ENCODE data around the gene VAMP8.
A peak's percentile ranks its signal among the peaks of the same experiment; 100 is the strongest.
"Not testable (repeated sequence)": the region's sequence is repeated elsewhere in the genome, so short reads cannot be mapped to it uniquely, and the experiment has no call there.

VAMP8 gene

DNA sequence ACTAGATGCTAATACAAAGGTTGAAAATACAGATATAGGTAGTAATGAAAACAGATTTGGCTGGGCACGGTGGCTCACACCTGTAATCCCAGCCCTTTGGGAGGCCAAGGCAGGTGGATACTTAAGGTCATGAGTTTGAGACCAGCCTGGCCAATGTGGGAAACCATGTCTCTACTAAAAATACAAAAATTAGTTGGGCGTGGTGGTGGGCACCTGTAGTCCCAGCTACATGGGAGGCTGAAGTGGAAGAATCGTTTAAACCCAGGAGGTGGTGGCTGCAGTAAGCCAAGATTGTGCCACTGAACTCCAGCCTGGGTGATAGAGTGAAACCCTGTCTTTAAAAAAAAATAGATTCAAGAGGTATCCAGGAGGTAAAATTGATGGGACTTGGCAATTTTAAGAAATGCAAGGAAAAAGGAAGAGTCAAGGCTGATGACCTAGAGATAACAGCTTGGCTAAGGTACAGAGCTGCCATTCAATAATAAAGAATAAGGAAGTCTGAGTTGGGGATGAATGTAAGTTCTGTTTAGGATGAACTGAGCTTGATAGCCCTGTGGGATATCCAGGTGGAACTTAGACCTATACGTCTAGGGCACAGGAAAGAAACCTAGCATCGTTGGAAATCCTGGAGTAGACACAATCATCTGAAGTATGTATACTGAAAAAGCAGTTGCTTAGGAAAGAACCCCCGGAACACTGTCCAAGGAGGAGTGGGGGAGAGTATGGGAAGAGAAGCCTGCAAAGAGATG lies 29.4 kb upstream of the VAMP8 start:
- DNase-seq = no peak

DNA sequence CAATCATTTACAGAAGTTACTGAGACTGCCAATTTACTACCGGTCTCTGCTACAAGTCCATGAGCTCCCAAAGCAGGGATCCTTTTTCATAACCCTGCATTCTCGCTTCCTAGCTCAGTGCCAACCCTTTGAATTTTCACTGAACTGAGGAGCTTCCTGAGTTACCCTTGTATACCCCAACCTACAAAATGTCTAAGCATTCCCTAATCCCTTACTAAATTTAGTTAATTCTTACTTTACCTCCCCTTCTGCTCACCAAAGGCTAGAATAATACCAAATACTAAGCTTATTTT lies 28.8 kb upstream of the VAMP8 start:
- DNase-seq = no peak

DNA sequence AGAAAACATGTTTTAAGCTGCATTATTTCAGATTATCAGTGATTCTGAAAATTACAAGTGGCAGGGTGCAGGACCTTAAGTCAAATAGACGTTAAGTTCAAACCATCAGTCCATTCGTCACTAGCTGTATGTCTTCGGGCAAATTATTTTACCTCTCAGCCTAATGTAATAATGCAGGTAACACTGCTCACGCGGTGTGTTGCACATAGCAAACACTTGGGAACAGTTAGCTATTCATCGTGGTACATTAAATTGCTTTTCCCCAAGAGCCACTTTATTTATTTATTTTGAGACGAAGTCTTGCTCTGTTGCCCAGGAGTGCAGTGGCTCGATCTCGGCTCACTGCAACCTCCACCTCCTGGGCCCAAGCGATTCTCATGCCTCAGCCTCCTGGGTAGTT lies 28.3 kb upstream of the VAMP8 start:
- no peak for DNase-seq

DNA sequence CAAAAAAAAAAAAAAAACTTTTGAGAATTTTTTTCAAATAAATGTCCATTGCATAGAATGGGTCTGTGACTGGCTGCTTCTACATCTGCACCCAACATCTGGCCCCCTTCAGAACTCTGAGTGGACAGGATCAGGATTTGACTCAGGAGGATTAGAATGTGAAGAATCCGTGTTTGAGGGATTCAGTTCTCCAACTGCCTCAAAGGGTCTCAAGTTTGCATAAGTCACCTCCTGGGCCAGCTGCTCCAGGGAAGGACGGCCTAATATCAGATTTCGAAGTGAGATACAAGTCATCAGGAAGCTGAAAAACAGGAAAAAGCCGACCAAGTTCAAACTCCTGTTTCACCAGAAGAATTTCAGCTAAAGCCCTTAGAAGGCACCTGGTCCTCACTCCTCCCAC lies 27.6 kb upstream of the VAMP8 start:
- DNase-seq = peak in 1 of 2 experiments; percentile 79

DNA sequence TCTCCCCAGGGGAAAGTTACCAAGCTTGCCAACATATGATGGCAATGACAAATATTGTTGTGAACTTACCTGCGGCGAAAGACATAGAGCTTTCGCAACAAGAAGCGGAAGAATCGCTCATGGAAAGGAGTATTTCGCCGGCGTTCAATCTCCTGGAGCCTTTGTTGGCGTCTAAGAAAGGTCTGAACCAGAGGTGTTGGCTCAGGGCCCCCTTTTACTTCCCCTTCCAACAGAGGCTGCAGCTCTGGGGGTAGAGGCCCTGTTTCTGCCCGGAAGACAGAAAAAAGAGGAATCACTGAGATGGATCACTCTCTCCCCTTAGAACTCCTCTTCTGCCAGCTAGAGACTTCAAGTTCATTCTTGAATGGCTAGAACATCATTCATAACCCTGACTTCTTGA lies 26.9 kb upstream of the VAMP8 start:
- no peak for DNase-seq

DNA sequence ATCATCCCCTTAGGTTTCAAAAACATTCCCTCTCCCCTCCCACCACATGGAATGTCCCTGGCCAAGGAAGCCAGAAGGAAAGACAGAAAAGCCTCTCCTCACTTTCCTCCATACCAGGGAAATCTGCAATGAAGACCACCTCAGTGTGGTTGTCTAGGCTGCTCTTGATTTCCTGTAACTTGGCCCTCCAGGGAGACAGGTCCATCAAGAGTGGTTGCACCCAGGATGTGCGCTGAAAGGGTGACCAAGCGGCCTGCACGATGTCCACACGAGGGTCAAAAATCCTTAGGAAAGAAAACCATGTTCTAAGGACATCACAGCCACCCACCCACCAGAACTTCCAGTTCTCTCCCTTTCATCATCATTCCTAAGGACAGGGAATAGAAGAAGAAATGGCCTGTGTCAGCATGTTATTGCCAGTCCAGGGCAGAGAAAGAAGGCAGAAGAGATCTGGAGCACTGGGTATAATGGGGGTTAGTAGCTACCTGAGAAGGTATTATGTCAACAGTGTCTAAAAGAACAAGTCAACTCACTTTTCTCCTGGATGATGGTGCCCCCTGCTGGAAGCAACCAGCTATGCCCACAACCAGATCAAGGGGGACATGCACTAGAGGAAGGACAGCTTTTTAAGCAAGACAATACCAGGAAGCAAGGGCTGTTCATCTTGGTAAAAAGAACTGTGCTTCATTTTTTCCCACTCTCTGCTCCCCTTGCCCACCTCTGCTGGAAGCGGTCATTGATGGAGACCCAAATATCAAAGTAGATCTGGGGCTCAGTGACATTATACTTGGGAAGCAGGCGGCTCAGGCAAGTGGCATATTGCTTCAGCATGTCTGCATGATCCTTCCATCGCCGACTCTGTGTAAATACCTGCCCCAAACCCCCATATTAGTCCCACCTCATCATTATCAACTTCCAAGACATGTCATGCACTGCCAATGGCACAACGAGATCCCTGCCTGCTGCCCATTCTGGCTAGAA lies 25.4 kb upstream of the VAMP8 start:
- peak; percentile 20 to 78 for DNase-seq

DNA sequence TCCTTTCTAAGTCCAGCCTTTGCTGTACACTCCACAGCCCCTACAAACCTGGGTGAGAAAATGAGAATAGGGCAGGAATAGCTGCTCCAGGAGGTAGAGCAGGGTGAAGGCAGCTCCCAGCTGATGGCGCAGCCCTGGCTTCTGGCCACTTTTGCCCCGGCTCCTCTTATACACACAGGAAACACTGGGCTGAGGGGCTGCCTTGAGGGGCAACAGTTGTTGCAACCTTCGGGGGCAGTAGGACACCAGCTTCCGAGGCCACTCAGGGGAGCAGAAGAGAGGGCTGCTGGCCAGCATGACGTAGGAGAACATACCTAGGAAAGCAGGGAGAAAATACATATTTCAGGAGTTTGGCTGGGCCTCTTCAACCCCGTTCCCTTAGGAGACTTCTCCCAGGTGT lies 24.2 kb upstream of the VAMP8 start:
- no peak for DNase-seq

DNA sequence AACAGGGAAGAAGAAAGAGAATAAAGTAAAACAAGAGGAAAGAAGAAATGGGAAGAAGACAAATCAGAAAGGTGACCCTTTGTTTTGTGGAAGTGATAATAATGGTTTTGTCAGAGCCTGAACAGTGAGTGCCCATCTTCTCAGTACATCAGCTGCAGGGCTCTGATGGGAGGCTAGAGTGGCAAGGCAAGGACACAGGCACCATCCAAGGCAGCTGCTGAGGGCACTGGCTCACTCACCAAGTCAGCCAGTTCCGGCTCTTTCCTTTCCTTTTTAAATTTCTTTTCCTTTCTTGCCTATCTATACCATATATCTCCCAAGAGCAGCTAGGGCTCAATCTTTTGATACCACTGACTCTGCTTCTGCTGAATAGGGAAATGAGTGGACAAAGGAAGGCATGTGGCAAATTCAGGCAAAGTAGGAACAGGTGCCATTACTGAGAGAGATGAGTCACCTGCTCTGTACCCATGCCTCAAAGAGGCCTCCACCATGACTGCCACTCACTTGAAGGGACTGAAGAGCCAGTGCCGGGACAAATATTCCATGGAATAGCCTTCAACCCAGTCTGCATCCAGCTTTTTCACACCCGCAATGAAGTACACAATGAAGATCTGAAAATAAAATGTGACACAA lies 22.3 kb upstream of the VAMP8 start:
- no peak for DNase-seq

DNA sequence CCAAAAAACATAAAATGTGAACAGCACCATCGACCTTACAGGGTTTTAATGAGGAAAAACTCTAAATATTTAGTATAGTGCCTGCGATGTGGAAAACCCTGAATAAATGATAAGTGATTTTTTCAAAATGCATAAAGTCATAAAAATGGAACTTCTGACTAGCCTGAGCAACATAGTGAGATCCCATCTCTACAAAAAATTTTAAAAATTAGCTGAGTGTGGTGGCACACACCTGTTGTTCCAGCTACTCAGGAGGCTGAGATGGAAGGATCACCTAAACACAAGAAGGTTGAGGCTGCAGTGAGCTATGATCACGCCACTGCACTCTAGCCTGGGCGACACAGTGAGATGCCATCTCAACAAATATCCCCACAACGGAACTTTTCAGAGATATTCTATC lies 20.3 kb upstream of the VAMP8 start:
- no peak for DNase-seq

DNA sequence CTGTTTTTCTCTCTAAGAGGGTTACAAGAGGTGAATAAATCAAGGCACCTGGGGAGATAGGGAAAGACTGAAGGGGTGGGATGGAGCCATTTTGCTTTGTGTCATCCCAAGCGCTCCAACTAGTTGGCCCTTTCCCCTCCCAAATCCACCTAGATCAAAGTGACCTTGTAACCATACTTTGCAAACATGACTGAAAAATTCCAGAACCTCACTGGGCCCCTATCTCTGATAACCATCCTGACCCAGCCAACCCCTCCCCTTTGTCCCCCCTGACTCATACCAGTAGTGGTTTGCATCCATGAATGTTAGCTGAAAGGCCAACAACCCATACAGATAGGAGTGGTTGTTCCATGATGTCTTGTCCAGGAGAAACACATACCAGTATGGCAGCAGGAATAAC lies 19.2 kb upstream of the VAMP8 start:
- DNase-seq = no peak

DNA sequence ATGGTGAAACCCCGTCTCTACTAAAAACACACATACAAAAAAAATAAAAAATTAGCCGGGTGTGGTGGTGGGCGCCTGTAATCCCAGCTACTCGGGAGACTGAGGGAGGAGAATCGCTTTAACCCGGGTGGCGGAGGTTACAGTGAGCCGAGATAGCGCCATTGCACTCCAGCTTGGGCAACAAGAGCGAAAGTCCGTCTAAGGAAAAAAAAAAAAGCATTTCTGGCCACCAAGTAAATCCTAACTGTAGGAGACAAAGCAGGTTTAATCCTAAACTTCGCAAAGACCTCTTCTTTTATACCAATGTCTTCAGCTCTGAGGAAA lies 17.0 kb upstream of the VAMP8 start:
- DNase-seq = not testable (repeated sequence)

DNA sequence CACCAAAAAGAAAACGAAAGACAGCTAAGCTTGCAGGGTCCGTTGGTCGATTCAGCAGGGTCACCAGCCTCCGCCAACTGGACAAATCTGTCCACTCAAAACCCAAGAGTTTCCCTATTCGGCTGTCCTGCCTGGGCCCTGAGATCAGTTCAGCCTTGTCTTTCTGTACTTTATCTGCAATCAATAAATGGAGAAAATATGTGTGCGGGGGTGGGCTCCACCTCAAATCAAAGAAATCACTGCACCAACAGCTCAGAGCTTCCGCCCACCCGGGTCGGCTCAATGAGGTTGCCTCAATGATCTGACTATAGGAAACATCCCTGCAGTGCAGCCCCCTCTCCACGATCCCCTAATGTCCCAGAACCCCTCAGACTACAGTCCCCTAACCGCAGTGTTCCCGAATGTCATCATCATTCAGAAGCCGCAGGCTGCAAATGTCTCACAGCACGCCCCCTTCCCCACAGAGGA lies 16.5 kb upstream of the VAMP8 start:
- no peak for DNase-seq

DNA sequence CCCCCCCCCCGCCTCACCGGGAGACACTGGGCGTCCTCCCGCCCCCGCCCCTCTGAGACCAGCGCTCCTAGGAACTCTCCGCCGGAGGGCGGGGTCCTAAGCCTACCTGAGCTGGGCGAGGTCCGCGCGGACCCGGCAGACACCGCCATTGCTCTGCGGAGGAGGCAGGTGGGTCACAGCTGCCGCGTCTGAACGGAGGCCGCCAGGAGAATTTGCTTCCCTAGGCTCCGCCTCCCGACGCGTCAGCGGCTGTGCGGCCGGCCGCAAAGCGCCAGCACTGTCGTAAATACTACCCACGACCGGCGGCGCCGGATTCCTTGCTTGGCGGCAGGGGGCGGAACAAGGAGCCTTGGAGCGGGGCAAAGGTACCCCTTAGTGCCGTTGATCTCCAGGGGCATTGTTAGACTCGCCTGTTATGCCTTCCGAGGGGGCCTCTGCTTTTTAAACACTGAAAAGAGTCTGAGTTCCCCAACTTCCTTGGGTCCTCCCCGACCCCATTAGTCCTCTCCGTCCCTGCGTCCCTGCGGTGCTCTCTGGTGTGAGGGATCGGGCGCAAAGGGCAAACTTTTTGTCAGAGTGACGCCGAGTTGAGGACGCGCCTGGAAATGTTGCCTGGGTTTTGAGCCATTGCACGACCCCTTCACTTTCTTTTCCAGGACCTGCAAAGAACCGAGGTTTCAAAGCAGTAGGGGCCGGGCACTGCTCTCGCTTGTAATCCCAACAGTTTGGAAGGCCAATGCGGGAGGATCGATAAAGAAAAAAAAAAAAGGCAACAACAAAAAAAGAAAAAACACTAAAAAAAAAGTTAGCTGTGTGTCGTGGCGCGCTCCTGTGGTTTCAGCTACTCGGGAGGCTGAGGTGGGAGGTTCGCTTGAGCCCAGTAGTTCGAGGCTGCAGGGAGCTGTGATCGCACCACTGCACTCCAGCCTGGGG lies 15.8 kb upstream of the VAMP8 start, which contains the start of gene GGCX:
TSS of gene GGCX (minus strand) at position 214 of the 933 bp plus-strand sequence. CDS start at position 149, 65 bp downstream.
- DNase-seq = peak; percentile 93 to 94

DNA sequence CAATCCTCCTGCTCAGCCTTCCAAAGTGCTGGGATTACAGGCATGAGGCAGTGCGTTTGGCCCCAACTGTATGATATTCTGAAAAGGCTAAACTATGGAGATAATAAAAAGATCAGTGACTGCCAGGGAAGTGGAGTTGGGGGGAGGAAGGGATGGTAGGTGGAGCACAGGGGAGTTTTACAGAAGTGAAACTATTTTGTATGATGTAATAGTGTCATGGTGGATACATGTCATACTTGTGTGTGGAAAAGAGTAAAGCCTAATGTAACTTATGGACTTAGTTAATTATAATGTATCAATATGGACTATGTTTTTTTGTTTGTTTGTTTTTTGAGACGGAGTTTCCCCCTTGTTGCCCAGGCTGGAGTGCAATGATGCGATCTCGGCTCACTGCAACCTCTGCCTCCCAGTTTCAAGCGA lies 13.2 kb upstream of the VAMP8 start:
- DNase-seq = no peak

DNA sequence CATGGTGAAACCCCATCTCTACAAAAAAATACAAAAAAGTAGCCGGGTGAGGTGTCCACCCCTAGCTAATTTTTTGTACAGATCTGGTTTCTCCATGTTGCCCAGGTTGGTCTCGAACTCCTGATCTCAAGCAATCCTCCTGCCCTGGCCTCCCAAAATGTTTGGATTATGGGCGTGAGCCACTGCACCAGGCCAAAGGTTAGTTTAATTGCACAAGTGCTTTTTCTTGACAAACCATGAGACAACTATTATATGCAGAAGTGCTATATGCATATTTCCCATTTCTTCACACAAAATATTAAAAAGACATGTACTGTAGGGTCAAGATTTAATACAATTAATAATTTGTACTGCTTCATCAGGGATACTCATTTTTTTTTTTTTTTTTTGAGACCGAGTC lies 11.1 kb upstream of the VAMP8 start:
- DNase-seq = no peak

DNA sequence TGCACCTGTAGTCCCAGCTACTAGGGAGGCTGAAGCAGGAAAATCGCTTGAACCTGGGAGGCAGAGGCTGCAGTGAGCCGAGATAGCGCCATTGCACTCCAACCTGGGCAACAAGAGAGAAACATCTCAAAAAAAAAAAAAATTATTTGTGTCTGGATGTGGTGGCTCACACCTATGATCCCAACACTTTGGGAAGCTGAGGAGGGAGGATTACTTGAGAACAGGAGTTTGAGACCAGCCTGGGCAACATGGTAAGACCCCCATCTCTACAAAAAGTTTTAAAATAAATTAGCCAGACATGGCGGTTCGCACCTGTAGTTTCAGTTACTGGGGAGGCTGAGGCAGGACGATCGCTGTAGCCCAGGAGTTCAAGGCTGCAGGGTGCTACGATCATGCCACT lies 1.6 kb upstream of the VAMP8 start:
- DNase-seq = no peak

DNA sequence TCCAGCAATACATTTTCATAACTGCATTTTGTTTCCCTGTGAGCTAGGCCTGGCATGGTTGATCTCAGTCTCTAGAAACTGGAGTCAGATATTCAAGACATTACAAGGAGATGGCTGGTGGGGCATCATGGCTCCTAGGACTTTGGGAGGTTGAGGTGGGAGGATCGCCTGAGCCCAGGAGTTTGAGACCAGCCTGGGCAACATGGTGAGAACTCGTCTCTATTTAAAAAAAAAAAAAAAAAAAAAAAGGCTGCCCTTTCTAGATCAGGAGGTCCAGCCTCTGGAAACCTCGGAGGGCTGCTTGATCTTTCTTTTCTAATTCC lies 362 bp upstream of the VAMP8 start:
- no peak for DNase-seq

DNA sequence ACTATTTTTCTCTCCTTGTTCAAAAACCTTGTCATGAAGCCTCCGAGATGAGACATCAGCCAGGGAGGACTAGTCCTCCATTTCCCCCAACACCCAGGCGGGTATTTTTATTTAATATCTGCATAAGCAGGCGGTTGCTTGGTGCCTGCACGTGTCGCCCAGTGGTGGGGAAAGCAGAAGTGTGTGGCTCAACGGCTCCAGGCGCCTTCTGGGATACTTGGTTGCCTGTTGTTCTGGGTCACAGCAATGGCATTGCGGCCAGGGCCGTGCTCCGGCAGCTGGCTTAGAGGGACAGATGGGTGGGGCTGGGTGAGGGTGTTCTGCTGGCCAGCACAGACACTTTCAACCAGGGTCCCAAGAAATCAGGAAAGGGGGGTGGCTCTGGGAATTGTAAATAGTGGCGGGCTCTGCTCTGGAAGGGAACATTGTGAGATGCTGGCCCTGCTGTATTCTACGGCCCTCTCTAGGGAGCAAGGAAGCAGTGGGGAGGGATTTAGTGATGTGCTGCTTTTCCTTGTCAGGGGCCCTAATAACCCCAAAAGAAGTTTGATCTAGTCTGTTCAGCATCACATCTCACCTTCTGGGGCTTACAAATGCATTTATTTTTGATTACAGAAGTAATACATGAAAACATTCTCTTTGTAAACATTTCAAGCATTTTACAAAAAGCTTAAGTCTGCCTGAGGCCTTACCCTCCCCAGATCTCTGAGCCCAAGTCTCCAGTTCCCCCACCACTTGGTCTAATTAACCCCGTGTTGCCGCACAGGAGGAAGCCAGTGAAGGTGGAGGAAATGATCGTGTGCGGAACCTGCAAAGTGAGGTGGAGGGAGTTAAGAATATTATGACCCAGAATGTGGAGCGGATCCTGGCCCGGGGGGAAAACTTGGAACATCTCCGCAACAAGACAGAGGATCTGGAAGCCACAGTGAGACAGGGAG lies 1.1 kb downstream of the VAMP8 start:
- no peak for DNase-seq

DNA sequence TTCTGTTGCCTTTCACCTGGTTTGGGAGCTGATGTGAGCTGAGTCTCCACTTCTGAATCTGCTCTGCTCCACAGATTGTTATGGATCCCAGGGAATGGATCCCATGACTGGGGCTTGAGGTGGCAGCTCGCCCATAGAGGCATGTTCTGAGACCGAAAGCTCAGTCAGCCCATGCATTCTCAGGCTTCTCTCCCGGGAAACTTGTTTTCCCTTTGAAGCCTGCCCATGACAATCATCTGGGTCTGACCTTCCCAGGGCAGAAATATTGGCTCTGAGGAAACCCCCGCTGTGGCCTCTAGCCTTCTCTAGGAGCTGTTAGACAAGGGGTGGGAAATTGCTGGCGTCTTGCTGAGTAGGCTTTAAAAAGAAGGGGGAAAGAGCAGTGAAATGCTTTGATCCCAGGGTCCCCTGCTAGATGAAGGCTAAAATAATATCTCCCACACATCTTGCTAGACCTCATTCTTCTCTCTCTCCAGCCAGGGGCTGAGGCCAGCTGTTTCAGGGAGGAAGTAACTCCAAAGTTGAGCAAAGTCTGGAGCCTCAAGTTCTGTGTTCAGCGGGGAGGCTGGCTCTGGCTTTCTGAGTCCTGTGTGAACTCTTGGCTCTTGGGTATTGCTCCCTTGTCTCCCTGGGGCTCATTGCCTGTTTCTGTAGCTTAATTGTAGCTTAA lies 2.0 kb downstream of the VAMP8 start:
- DNase-seq = no peak

DNA sequence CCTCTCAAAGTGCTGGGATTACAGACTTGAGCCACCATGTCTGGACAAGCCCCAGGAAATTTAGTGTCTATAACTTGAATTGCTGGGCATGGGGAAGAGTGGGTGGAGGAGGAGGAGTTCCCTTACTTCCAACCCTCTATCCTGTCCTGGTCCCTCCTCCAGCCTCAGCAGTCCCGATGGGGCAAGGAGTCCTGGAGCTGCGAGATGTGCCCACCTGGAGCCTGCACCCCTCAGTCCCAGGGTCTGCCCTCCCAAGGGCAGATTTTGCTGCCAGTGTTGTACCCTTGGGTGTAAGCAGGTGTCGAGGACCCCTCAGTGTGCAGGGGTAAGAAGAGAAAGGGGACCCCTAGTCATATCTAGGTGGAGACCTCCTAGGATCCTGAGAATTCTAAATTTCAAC lies 2.8 kb downstream of the VAMP8 start:
- no peak for DNase-seq

DNA sequence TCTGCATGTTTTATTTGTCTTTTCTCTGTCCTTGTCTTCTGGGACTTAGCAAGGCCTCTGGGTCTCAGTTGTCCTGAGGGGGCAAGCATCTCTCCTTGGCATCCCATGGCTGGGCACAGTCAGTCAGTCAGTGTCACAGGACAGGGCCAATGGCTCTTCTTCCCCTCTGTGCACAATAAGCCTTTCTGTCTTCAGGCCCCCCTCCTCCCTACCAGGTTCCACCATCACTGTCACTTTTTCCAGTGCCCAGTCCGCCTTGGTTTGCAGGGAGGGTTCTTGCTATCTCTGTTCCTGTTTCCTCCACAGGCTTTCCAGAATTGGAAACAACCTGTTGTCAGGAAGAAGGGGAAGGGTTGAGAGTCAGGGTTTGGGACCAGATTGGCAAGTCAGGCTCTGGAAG lies 5.1 kb downstream of the VAMP8 start:
- no peak for DNase-seq
